GM18526 (cell line): Measurements from ENCODE around the gene ZMIZ1.

Source experiments
- POLR2A ChIP-seq: IDR thresholded peaks from 3 replicates; pipeline ENCODE4 v1.6.1; 2011; ENCODE audit not compliant: insufficient read length; ENCODE audit errors: extremely low read depth

Gene ZMIZ1

DNA sequence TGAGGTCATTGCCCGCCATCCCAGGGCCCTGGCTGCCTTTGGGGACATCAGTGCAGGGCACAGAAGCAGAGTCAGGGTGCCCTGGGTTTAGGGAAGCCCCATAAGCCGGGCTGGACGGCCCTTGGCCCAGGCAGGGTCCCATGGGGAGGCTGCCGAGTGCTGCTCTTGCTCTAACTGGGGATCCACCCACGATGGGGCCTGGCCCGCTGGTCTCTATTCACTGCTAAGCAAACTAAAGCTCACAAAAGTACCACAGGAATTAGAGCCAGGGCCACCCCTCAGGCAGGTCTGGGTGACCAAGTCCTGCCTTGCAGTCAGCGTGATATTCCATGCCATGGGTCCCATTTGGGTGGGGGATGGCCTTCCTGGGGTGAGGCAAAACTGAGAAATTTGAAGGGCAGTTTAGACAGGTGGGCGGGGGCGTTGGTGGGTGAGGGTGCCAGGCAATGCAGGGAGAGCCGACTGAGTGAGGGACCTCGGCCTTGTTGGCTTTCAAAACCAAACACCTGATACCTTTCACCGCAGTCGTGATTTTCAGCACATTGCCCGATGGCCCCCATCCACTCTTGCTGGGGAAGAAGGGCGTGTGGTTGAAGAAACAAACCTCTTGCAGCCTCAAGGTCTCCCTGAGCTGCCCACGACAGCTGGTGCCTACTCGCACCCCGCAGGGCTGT, 185.7 kb downstream of the ZMIZ1 start:
- no peak for TF ChIP-seq POLR2A

DNA sequence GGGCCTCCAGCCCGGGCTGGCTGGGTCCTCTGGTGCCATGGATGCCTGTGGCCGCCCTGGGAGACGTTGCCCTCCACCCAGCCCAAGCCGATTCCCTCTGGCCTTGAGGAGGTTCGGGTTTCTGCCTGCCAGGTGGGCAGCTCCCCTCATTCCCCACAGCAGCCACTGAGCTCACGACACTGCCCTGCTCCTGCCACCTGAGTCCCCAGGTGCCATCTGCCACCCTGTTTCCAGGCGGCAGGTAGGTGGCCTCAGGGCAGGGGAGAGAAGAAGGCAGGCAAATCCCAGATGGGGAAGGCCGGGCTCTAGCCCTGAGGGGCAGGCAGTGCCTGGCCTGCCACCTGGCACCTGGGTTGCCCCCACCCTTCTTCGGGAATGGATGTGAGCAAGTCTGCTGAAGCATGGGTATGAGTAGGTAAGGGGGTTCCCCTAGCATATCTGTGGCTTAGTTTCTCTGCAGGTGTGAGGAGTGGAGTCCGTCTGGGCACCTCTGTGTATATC, 186.3 kb downstream of the ZMIZ1 start:
- no peak for TF ChIP-seq POLR2A

- TF ChIP-seq POLR2A, result no peak
Observed at GRCh38 chr10:79256264-79256806, 187.6 kb downstream of the ZMIZ1 start.

- TF ChIP-seq POLR2A, result no peak
Observed at GRCh38 chr10:79258894-79259293, 190.1 kb downstream of the ZMIZ1 start.

GRCh38 chr10:79259834-79260233, 191.1 kb downstream of the ZMIZ1 start:
- no peak for TF ChIP-seq POLR2A

DNA sequence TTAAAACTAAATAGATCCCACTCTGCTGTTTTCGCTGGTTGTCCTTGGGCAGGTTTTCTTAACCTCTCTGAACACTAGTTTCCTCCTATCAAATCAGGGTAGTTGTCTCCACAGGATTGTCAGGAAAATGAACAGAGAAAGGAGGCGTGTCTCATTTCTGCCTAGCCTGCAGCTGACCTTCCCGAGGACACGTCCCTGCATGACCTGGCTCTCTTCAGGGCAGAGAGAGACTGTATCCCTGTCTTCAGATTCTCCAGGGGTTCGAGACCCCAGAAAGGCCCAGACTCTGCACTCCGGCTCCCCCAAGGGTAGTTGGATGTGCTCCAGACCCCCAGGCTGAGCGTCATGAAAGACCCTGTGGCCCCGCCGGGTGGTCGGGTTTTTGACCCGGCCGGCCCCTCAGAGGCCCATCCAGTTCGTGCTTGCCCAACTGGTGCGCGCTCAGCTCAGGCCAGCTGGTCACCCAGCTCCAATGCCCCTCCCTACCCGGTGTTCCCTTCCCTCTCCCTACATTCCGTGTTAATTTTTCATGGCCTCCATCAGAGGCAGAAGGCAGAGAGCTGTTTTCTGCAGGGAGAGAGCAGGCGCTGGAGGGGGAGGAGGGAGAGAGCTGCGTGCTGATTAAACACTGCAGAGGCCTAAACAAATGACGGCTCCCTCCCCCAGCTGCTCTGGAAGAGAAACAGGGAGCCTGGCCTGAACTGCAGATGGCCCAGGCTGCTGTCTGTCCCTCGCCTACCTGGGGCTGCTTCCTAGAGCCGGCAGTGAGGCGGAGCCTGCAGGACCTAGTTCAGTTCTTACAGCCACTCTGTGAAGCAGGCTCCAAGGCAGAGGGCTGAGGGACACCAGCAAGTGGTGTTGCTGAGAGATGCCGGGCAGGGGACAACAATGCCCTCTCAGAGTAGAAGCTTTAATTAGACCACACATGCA, 192.3 kb downstream of the ZMIZ1 start:
- TF ChIP-seq POLR2A, result no peak

DNA sequence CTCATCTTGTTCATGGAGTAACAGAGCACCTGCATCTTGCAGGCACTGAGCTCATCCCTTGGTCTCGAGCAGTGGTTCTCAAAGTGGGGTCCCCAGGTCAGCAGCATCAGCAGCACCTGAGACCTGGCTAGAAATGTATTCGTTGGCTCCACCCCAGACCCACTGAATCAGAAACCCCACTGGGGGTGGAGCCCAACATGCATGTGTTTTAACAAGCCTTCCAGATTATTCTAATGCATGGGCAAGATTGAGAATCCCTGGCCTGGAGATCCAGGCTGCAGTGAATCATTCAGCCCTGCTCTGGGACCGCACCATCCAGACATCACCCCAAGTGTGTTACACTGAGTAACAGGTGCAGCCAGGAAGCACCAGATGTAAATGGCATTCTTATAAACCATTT, 193.4 kb downstream of the ZMIZ1 start:
- TF ChIP-seq POLR2A, result no peak

- no peak for TF ChIP-seq POLR2A
Observed at GRCh38 chr10:79262959-79263746, 194.4 kb downstream of the ZMIZ1 start.

- no peak for TF ChIP-seq POLR2A
Observed at GRCh38 chr10:79263939-79264338, 195.2 kb downstream of the ZMIZ1 start.

- no peak for TF ChIP-seq POLR2A
Observed at GRCh38 chr10:79264942-79265341, 196.2 kb downstream of the ZMIZ1 start.

DNA sequence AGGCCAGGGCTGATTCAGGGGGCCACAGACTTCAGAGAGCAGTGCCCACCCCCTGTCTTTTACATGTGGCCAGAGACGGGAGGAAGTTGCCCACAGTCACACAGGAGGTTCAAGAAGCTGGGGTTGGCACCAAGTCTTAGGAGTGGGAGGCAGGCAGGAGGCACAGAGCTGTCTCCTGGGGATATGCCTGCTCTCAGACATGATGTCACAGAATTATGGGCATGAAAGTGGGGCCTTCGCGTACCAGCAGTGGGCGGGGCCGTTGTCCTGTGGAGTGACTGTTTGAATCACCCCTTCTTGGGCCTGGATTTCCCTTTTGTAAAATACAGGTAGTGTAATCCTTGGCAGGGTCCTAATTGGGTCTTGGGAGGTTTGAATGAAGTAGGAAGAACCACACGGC, 197.3 kb downstream of the ZMIZ1 start:
- no peak for TF ChIP-seq POLR2A

- no peak for TF ChIP-seq POLR2A
Observed at GRCh38 chr10:79266543-79267312, 198.0 kb downstream of the ZMIZ1 start.

DNA sequence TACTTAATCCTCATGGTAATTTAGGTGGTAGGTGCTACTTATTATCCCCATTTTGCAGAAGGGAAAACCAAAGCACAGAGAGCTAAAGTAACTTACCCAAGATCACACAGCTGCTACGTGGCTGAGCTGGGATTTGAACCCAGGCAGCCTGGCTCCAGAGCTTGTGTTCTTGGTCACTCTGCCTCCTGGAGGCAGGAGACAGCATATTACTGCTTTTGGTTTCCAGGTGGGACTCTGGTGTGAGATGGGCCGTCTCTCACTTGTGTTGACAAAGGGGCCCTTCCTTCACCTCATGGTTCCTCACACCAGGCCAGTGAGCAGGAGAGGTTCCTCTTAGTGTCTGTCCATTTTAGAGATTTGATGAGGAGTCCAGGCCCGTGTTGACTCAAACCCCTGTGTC, 198.7 kb downstream of the ZMIZ1 start:
- no peak for TF ChIP-seq POLR2A

GRCh38 chr10:79268161-79268601, 199.4 kb downstream of the ZMIZ1 start:
- TF ChIP-seq POLR2A, result no peak
